ENCODE measurements around the gene IL1RAPL2. TPM values are rescaled to one million over a fixed set of nuclear protein-coding genes. Genes with fewer than 3 reads are reported as not detected.

IL1RAPL2 gene
- total and polyA plus RNA-seq, 2 of the 4 experiments (the other 2 are of a cell fraction): 0.03 TPM; not detected in 1

DNA sequence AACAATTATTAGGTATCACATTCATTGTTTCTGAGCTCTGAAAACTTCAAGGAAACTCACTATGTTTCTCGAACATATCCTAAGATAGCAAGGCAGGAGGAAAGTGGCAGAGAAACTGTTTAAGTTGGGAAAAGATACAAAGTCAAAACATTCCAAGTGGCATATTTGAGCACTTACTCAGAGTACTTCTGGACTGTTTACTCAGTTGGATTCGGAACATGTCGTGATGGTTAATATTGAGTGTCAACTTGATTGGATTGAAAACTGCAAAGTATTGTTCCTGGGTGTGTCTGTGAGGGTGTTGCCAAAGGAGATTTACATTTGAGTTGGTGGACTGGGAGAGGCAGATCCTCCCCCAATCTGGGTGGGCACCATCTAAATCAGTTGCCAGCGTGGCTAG, 298.3 kb downstream of the IL1RAPL2 start:
- Histone ChIP-seq H2BK120ac (ENCODE audit: low read depth, low read length) (no peak overlapping the region), H3K23ac (ENCODE audit: low read depth, low read length) (no peak overlapping the region), H3K4me3 (ENCODE audit: insufficient read depth, low read depth, low read length) (no peak overlapping the region), H3K36me3 (ENCODE audit: control insufficient read depth, insufficient read depth, low read length) (no peaks in the 10 kb centered on the region), H3K14ac (replicated peaks; ENCODE audit: low read depth, low read length) (no peak overlapping the region), H3K9ac (ENCODE audit: low read depth, low read length) (no peak overlapping the region), H3K4me1 (ENCODE audit: control insufficient read depth, insufficient read depth, low read length) (no peaks in the 10 kb centered on the region), H2AK9ac (replicated peaks; ENCODE audit: low read depth, low read length, poor library complexity) (no peak overlapping the region), H3K4ac (ENCODE audit: low read depth, low read length) (no peak overlapping the region), H3K9me1 (ENCODE audit: insufficient read depth, low read length) (no peaks in the 10 kb centered on the region), H2BK5ac (ENCODE audit: low read depth, low read length, poor library complexity, severe bottlenecking) (no peak overlapping the region), H4K91ac (ENCODE audit: insufficient read depth, low read depth, low read length) (no peak overlapping the region), H3K27me3 (ENCODE audit: control insufficient read depth, insufficient read depth, low read length) (no peaks in the 10 kb centered on the region), H3K18ac (ENCODE audit: low read depth, low read length) (no peak overlapping the region), H2AFZ (replicated peaks; ENCODE audit: low read length, poor library complexity) (no peak overlapping the region), H3K56ac (ENCODE audit: extremely low read depth, insufficient read depth, low read length) (no peak overlapping the region), H3K9me3 (ENCODE audit: control insufficient read depth, insufficient read depth, low read length) (no peaks in the 10 kb centered on the region), H3K4me2 (ENCODE audit: low read depth, low read length) (no peak overlapping the region), H2AK5ac (ENCODE audit: low read depth, low read length) (no peak overlapping the region), H3K27ac (ENCODE audit: insufficient read depth, low read length) (no peak overlapping the region), H2BK15ac (ENCODE audit: low read depth, low read length) (no peak overlapping the region), H2BK20ac (ENCODE audit: low read depth, low read length) (no peak overlapping the region), H4K20me1 (ENCODE audit: insufficient read depth, low read length) (no peaks in the 10 kb centered on the region), H4K5ac (ENCODE audit: low read depth, low read length) (no peak overlapping the region), H3K79me1 (ENCODE audit: low read depth in 1 of 2, low read length in 2 of 2) (no peaks in the 10 kb centered on the region), H4K8ac (ENCODE audit: low read depth in 2 of 2, low read length in 2 of 2) (no peak overlapping the region)
- ATAC-seq (ENCODE audit: low read depth): no peak
- ChIA-PET POLR2A (ENCODE audit: unreplicated experiment) (no interaction called here), CTCF (no interaction called here)
- DNase-seq: no peak
- BruUV-seq (replicated peaks): no TSS peak
- TF ChIP-seq RCOR1 (IDR thresholded peaks at IDR 0.05; ENCODE audit: insufficient replicate concordance, low read length): no peak
- no peak for TF ChIP-seq FOS (IDR thresholded peaks at IDR 0.05; ENCODE audit: low read depth, low read length)
- no peak for TF ChIP-seq CHD1 (IDR thresholded peaks at IDR 0.05; ENCODE audit: low read depth, low read length)
- no peak for TF ChIP-seq ELK1 (IDR thresholded peaks at IDR 0.05; ENCODE audit: borderline replicate concordance, low read depth, low read length)
- no peak for TF ChIP-seq MXI1 (IDR thresholded peaks at IDR 0.05; ENCODE audit: borderline replicate concordance, low read depth, low read length)
- TF ChIP-seq CEBPB (IDR thresholded peaks at IDR 0.05; ENCODE audit: low read depth, low read length): no peak
- TF ChIP-seq, protein P1, sequence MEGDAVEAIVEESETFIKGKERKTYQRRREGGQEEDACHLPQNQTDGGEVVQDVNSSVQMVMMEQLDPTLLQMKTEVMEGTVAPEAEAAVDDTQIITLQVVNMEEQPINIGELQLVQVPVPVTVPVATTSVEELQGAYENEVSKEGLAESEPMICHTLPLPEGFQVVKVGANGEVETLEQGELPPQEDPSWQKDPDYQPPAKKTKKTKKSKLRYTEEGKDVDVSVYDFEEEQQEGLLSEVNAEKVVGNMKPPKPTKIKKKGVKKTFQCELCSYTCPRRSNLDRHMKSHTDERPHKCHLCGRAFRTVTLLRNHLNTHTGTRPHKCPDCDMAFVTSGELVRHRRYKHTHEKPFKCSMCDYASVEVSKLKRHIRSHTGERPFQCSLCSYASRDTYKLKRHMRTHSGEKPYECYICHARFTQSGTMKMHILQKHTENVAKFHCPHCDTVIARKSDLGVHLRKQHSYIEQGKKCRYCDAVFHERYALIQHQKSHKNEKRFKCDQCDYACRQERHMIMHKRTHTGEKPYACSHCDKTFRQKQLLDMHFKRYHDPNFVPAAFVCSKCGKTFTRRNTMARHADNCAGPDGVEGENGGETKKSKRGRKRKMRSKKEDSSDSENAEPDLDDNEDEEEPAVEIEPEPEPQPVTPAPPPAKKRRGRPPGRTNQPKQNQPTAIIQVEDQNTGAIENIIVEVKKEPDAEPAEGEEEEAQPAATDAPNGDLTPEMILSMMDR (conservative IDR thresholded peaks at IDR 0.05; ENCODE audit: low read depth, low read length): no peak
- TF ChIP-seq USF2 (IDR thresholded peaks at IDR 0.05; ENCODE audit: low read depth, low read length): no peak
- no peak for TF ChIP-seq MAZ (IDR thresholded peaks at IDR 0.05; ENCODE audit: borderline replicate concordance, low read depth, low read length)
- TF ChIP-seq RAD21 (IDR thresholded peaks at IDR 0.05; ENCODE audit: low read length): no peak
- TF ChIP-seq MAFK (IDR thresholded peaks at IDR 0.05; ENCODE audit: low read depth, low read length): no peak
- no peak for TF ChIP-seq NFE2L2 (IDR thresholded peaks at IDR 0.05; ENCODE audit: low read depth, low read length)
- TF ChIP-seq BHLHE40 (IDR thresholded peaks at IDR 0.05; ENCODE audit: low read depth, low read length): no peak
- TF ChIP-seq RFX5 (IDR thresholded peaks at IDR 0.05; ENCODE audit: low read depth, low read length): no peak
- no peak for TF ChIP-seq SMC3 (IDR thresholded peaks at IDR 0.05; ENCODE audit: low read depth, low read length)
- no peak for TF ChIP-seq POLR2A (IDR thresholded peaks at IDR 0.05; ENCODE audit: low read depth, low read length)
- intact Hi-C loops (cut with micrococcal nuclease) (no loop called here), in situ Hi-C loops (cut with MboI; ENCODE audit: low sequenced_read_pairs) (no loop called here), dilution Hi-C loops (cut with HindIII; ENCODE audit: low sequenced_read_pairs, unreplicated experiment) (no loop called here)
- no CpG with 5 or more reads among the region's 4 CpGs for WGBS, 2 experiments (ENCODE audit: extremely low coverage in 2 of 2, insufficient read length in 1 of 2)
